HepG2 (cell line): ENCODE measurements around the gene DGUOK. TPM values are rescaled to one million over a fixed set of nuclear protein-coding genes. Genes with fewer than 3 reads are reported as not detected.

Experiments
- ATAC-seq: fragments of 200-7000 bp; cut with Tn5 transposase; 3 replicates; pipeline ENCODE4 v1.9.1; 2020; ENCODE audit warnings: mild to moderate bottlenecking, moderate library complexity
- BruUV-seq: library from RNA; stranded (reverse); fragments of 400-500 nt; replicated peaks from 2 replicates; lab custom pipeline; 2021; lab: Mats Ljungman, UMichigan
- CTCF ChIA-PET: fragments of 300-600 bp; formaldehyde crosslinking; extraction: SDS; loops from one replicate; lab custom pipeline; 2021; ENCODE audit warnings: low total read pairs, inconsistent platforms, low intra/inter-chr PET ratio; lab: Yijun Ruan, JAX
- POLR2A ChIA-PET: fragments of 350-600 bp; sonication (Branson Sonifier 250); formaldehyde crosslinking; loops from one replicate; lab custom pipeline; 2020; ENCODE audit warnings: antibody characterized with exemption, inconsistent platforms; lab: Yijun Ruan, JAX
- DNase-seq: peaks from one replicate; pipeline ENCODE4 v3.0.0-alpha.2; 2015; ENCODE audit warnings: low spot score
- FAIRE-seq: peaks from 3 replicates; lab custom pipeline; 2011; peaks lifted over from hg19 to GRCh38; lab: Jason Lieb, UNC
- H2AFZ ChIP-seq: one replicate; pipeline ENCODE4 v1.6.1; 2011; ENCODE audit warnings: low read length, inconsistent platforms
- H3K27ac ChIP-seq: fragments of 300-600 bp; 3 replicates; pipeline ENCODE4 v1.8.0; 2011; ENCODE audit warnings: mixed run types, mild to moderate bottlenecking, mixed read lengths, low read length, inconsistent platforms; ENCODE audit not compliant: insufficient read depth; ENCODE audit errors: extremely low read length
- H3K27me3 ChIP-seq, 2 experiments: fragments of 200-600 bp in 1 of 2; 2 replicates in 1 of 2; 3 replicates in 1 of 2; pipeline versions ENCODE4 v1.6.0 to v1.8.0; 2011; ENCODE audit warnings: low read length in 2 of 2, mild to moderate bottlenecking in 2 of 2, moderate library complexity in 2 of 2, inconsistent platforms in 1 of 2; ENCODE audit not compliant: insufficient read depth in 2 of 2, control insufficient read depth in 1 of 2
- H3K36me3 ChIP-seq, 2 experiments: fragments of 200-600 bp in 1 of 2; replicated peaks in 1 of 2; 2 replicates in 1 of 2; 3 replicates in 1 of 2; pipeline versions ENCODE4 v1.5.1 to v1.8.0; 2011; ENCODE audit warnings: low read length in 2 of 2, inconsistent platforms in 1 of 2; ENCODE audit not compliant: insufficient read depth in 2 of 2, control insufficient read depth in 1 of 2
- H3K4me1 ChIP-seq: 2 replicates; pipeline ENCODE4 v1.5.1; 2012; ENCODE audit warnings: low read length, inconsistent platforms; ENCODE audit not compliant: insufficient read depth
- H3K4me2 ChIP-seq: 2 replicates; pipeline ENCODE4 v1.6.0; 2011; ENCODE audit warnings: low read depth, low read length, inconsistent platforms
- H3K4me3 ChIP-seq, 3 experiments: fragments of 200-600 bp in 1 of 3; sonication (generic), shearing (Covaris generic) in 1 of 3; replicated peaks in 1 of 3; 2 replicates each; pipeline ENCODE4 v1.5.1; 2011 to 2016; ENCODE audit warnings: low read length in 3 of 3, inconsistent platforms in 2 of 3, low read depth in 2 of 3, mild to moderate bottlenecking in 2 of 3, control low read depth in 1 of 3, mixed read lengths in 1 of 3; ENCODE audit not compliant: insufficient read depth in 1 of 3
- H3K79me2 ChIP-seq: one replicate; pipeline ENCODE4 v1.6.1; 2011; ENCODE audit warnings: low read length, inconsistent platforms; ENCODE audit not compliant: insufficient read depth
- H3K9ac ChIP-seq: 2 replicates; pipeline ENCODE4 v1.6.0; 2011; ENCODE audit warnings: mild to moderate bottlenecking, low read depth, low read length, inconsistent platforms; ENCODE audit not compliant: insufficient read depth
- H3K9me3 ChIP-seq: 2 replicates; pipeline ENCODE4 v1.5.1; 2012; ENCODE audit warnings: mild to moderate bottlenecking, low read length
- H4K20me1 ChIP-seq: 2 replicates; pipeline ENCODE4 v1.6.0; 2011; ENCODE audit warnings: inconsistent platforms, mild to moderate bottlenecking, low read length, moderate library complexity; ENCODE audit not compliant: insufficient read depth
- CCDC6 ChIP-seq: sonication (generic); formaldehyde crosslinking; IDR thresholded peaks from 2 replicates; pipeline ENCODE4 v1.8.1; 2022; ENCODE audit warnings: mild to moderate bottlenecking, missing genetic modification reagents, moderate library complexity
- MAFK ChIP-seq, 2 experiments: IDR thresholded peaks in 1 of 2; conservative IDR thresholded peaks in 1 of 2; 2 replicates each; pipeline ENCODE4 v1.6.1; 2011; ENCODE audit warnings: improper control_type of control experiment in 2 of 2, low read length in 2 of 2
- TBP ChIP-seq: sonication (generic); formaldehyde crosslinking; IDR thresholded peaks from 2 replicates; pipeline ENCODE4 v1.5.0; 2020; ENCODE audit warnings: missing genetic modification reagents
- ZNF101 ChIP-seq: sonication (generic); formaldehyde crosslinking; IDR thresholded peaks from 2 replicates; pipeline ENCODE4 v1.4.0; 2020; ENCODE audit warnings: mild to moderate bottlenecking, low read depth, missing genetic modification reagents, borderline replicate concordance
- ZNF629 ChIP-seq: sonication (generic); formaldehyde crosslinking; conservative IDR thresholded peaks from 2 replicates; pipeline ENCODE4 v1.5.0; 2020; ENCODE audit warnings: missing genetic modification reagents
- WGBS: methylation state at CpG from one replicate; pipeline ENCODE4 v1.1.6; 2017; ENCODE audit warnings: low lambda C conversion rate; 5-methylcytosine and 5-hydroxymethylcytosine counted together
- in situ Hi-C: cut with HindIII; loops from 2 replicates; pipeline ENCODE4 v1.10.0; 2017; ENCODE audit warnings: low pct_unique_long_range_greater_than_20kb; ENCODE audit not compliant: extremely low pct_ligation_motif_present
- intact Hi-C: fragments of 100-400 bp; cut with micrococcal nuclease; formaldehyde crosslinking; loops from one replicate; pipeline ENCODE4 v1.10.0; 2022; ENCODE audit not compliant: unreplicated experiment
- polyA plus RNA-seq, 8 experiments: library from polyadenylated mRNA; depleted of rRNA in 3 of 8; stranded (reverse) in 7 of 8; unstranded in 1 of 8; fragments of >200 nt; fragmentation: Illumina TruSeq in 4 of 8; extraction: Trizol in 4 of 8; gene quantifications; 2 replicates each; pipeline versions ENCODE4 v1.2.1 to v1.2.3, GENCODE V29; 2011 to 2016; ENCODE audit warnings: low read depth in 4 of 8, missing spikeins in 1 of 8, mixed read lengths in 1 of 8; ENCODE audit not compliant: insufficient read depth in 1 of 8
- total RNA-seq, 5 experiments: library from RNA; depleted of rRNA; stranded (reverse); fragments of >200 nt; fragmentation: Illumina TruSeq; extraction: Trizol; gene quantifications; 2 replicates each; pipeline ENCODE4 v1.2.3, GENCODE V29; 2016; ENCODE audit warnings: low read depth in 1 of 5

The DGUOK gene
- total and polyA plus RNA-seq, 2 of the 13 experiments (the other 11 are each of a cell fraction or from before 2014, with no cell fraction given), result 105 to 137 TPM

- 31% methylated on average over 11 of the region's 15 CpGs for WGBS
- no peak for ATAC-seq
Observed at GRCh38 chr2:73892631-73893329, 33.9 kb upstream of the DGUOK start, which contains the start of gene ACTG2. TSS of gene ACTG2 (plus strand) at chr2:73893008. CDS start at chr2:73901312, 8,304 bp downstream.

GRCh38 chr2:73893764-73894474, 32.8 kb upstream of the DGUOK start:
- H3K36me3 ChIP-seq, result no peaks in the 10 kb centered on the region
- no peak for DNase-seq
- H3K4me3 ChIP-seq, result no peak overlapping the region
- TF ChIP-seq TBP (CRISPR knock-in tag), result no peak
- TF ChIP-seq ZNF101 (CRISPR knock-in tag), result no peak
- peak; percentile 59 for TF ChIP-seq ZNF629 (CRISPR knock-in tag)
- in situ Hi-C loops, result no loop called here
- no peaks in the 10 kb centered on the region for H4K20me1 ChIP-seq
- H3K9me3 ChIP-seq, result no peaks in the 10 kb centered on the region
- ATAC-seq, result no peak
- H3K4me2 ChIP-seq, result no peak overlapping the region
- H3K4me1 ChIP-seq, result peaks cover 28% of the 10 kb centered on the region
- no peaks in the 10 kb centered on the region for H3K79me2 ChIP-seq
- H2AFZ ChIP-seq, result no peak overlapping the region
- no peak for FAIRE-seq
- H3K27ac ChIP-seq, result no peak overlapping the region
- H3K9ac ChIP-seq, result no peak overlapping the region
- ChIA-PET POLR2A (no interaction called here), CTCF (no interaction called here)
- peaks cover 4 to 71% of the 10 kb centered on the region in 2 experiments for H3K27me3 ChIP-seq
- WGBS, result 32% methylated on average over 9 of the region's 9 CpGs
- intact Hi-C loops, result no loop called here
- no TSS peak for BruUV-seq

More at GRCh38 chr2:73892631-73893329, 33.9 kb upstream of the DGUOK start, which contains the start of gene ACTG2:
- peaks cover 4 to 69% of the 10 kb centered on the region in 2 experiments for H3K27me3 ChIP-seq
- no peaks in the 10 kb centered on the region for H3K79me2 ChIP-seq
- no peak within 1 kb of the TSS for H2AFZ ChIP-seq
- POLR2A ChIA-PET, result interaction anchor here (1.3 kb wide), 1 partner anchor 64 kb away, joined by 3 read pairs; the partner anchor contains the start of gene STAMBP
- no peak for TF ChIP-seq CCDC6
- 0 out of 4 replicates have a peak, but pooled peaks of 1 of the 2 experiments have one; percentile 30 for TF ChIP-seq MAFK (conservative IDR thresholded peaks at IDR 0.05 in 1 of 2, IDR thresholded peaks at IDR 0.05 in 1 of 2; ENCODE audit: low read length in 2 of 2)
- TF ChIP-seq, all 625 proteins: peak for 1
- no peak for FAIRE-seq
- BruUV-seq, result no TSS peak
- H4K20me1 ChIP-seq, result no peaks in the 10 kb centered on the region
- H3K4me3 ChIP-seq, result no peak within 1 kb of the TSS
- no peak within 1 kb of the TSS for H3K27ac ChIP-seq
- intact Hi-C loops, result no loop called here
- no peak within 1 kb of the TSS for H3K9ac ChIP-seq
- H3K9me3 ChIP-seq, result no peaks in the 10 kb centered on the region
- in situ Hi-C loops, result no loop called here
- no peak for DNase-seq
- H3K4me1 ChIP-seq, result peaks cover 25% of the 10 kb centered on the region
- H3K4me2 ChIP-seq, result no peak within 1 kb of the TSS
- no peaks in the 10 kb centered on the region for H3K36me3 ChIP-seq
- CTCF ChIA-PET, result no interaction called here
